A549 (cell line): ENCODE measurements around the gene TAF1B. TPM values are rescaled to one million over a fixed set of nuclear protein-coding genes. Genes with fewer than 3 reads are reported as not detected.

Experiments used
- ATAC-seq, 2 experiments: fragments of 200-7000 bp in 1 of 2; fragments of >200 bp in 1 of 2; cut with Nextera tagmentation in 1 of 2; cut with Tn5 transposase in 1 of 2; 3 replicates each; pipeline versions ENCODE4 v1.8.0 to v1.9.1; 2018 to 2020; ENCODE audit warnings: mild to moderate bottlenecking in 1 of 2, moderate library complexity in 1 of 2
- CTCF ChIA-PET: fragments of 300-600 bp; sonication (Branson Sonifier 250); formaldehyde crosslinking; extraction: SDS; loops from one replicate; lab custom pipeline; 2021; ENCODE audit warnings: antibody characterized with exemption, inconsistent platforms; lab: Yijun Ruan, JAX
- POLR2A ChIA-PET: fragments of 350-600 bp; formaldehyde crosslinking; extraction: SDS; loops from one replicate; lab custom pipeline; 2021; ENCODE audit warnings: antibody characterized with exemption, inconsistent platforms; lab: Yijun Ruan, JAX
- DNase-seq, 2 experiments: peaks; one replicate each; pipeline versions ENCODE4 v3.0.0 to v3.0.0-alpha.2; 2011 to 2016; ENCODE audit warnings: low read depth in 1 of 2, low spot score in 1 of 2
- FAIRE-seq: peaks from 2 replicates; lab custom pipeline; 2011; peaks lifted over from hg19 to GRCh38; lab: Jason Lieb, UNC
- H3K27ac ChIP-seq, 2 experiments: fragments of >200 bp; sonication (Bioruptor Twin); formaldehyde crosslinking; 3 replicates each; pipeline ENCODE4 v1.5.1; 2016 to 2017
- H3K4me1 ChIP-seq: fragments of >200 bp; sonication (Bioruptor Twin); formaldehyde crosslinking; 3 replicates; pipeline ENCODE4 v1.6.1; 2016
- H3K4me2 ChIP-seq: fragments of >200 bp; sonication (Bioruptor Twin); formaldehyde crosslinking; 3 replicates; pipeline ENCODE4 v1.6.1; 2016
- H3K4me3 ChIP-seq: fragments of >200 bp; sonication (Bioruptor Twin); formaldehyde crosslinking; 3 replicates; pipeline ENCODE4 v1.5.1; 2016
- H3K9me3 ChIP-seq: fragments of >200 bp; sonication (Bioruptor Twin); formaldehyde crosslinking; 3 replicates; pipeline ENCODE4 v1.6.1; 2016
- BHLHE40 ChIP-seq: IDR thresholded peaks from 2 replicates; pipeline ENCODE4 v1.6.1; 2012; ENCODE audit warnings: low read depth, low read length, inconsistent platforms
- CEBPB ChIP-seq, 2 experiments: fragments of >200 bp in 1 of 2; sonication (Bioruptor Twin) in 1 of 2; formaldehyde crosslinking in 1 of 2; IDR thresholded peaks; 2 replicates each; pipeline ENCODE4 v1.6.1; 2012 to 2016
- E2F6 ChIP-seq: IDR thresholded peaks from 2 replicates; pipeline ENCODE4 v1.6.1; 2012; ENCODE audit warnings: low read depth, borderline replicate concordance
- EHF ChIP-seq: fragments of 250-450 bp; sonication (Bioruptor Pico); IDR thresholded peaks from 2 replicates; pipeline ENCODE4 v1.5.0; 2020; ENCODE audit warnings: mild to moderate bottlenecking
- ELK1 ChIP-seq: fragments of 150-350 bp; IDR thresholded peaks from 2 replicates; pipeline ENCODE4 v1.6.1; 2014; ENCODE audit warnings: low read depth, mild to moderate bottlenecking, low read length
- EP300 ChIP-seq, 2 experiments: fragments of >200 bp; sonication (Bioruptor Twin); formaldehyde crosslinking; IDR thresholded peaks; 2 replicates in 1 of 2; 3 replicates in 1 of 2; pipeline ENCODE4 v1.6.1; 2016 to 2017
- FOSB ChIP-seq: fragments of 250-450 bp; sonication (Bioruptor Pico); IDR thresholded peaks from 2 replicates; pipeline ENCODE4 v1.5.0; 2020; ENCODE audit warnings: mild to moderate bottlenecking, moderate library complexity
- FOXS1 ChIP-seq: fragments of 250-450 bp; sonication (Bioruptor Pico); IDR thresholded peaks from 2 replicates; pipeline ENCODE4 v1.5.0; 2020; ENCODE audit warnings: mild to moderate bottlenecking, moderate library complexity
- HDAC2 ChIP-seq: fragments of 200-600 bp; sonication (generic); IDR thresholded peaks from 2 replicates; pipeline ENCODE4 v1.6.1; 2016
- HES2 ChIP-seq: fragments of >200 bp; sonication (Bioruptor Twin); formaldehyde crosslinking; IDR thresholded peaks from 2 replicates; pipeline ENCODE4 v1.6.1; 2016
- HOXB5 ChIP-seq: fragments of 250-450 bp; sonication (Bioruptor Pico); IDR thresholded peaks from 2 replicates; pipeline ENCODE4 v1.5.0; 2020; ENCODE audit warnings: mild to moderate bottlenecking, moderate library complexity
- KDM1A ChIP-seq: fragments of 200-600 bp; sonication (generic); IDR thresholded peaks from 2 replicates; pipeline ENCODE4 v1.6.1; 2016; ENCODE audit warnings: low read depth, mild to moderate bottlenecking
- MAFK ChIP-seq: fragments of 450-650 bp; IDR thresholded peaks from 2 replicates; pipeline ENCODE4 v1.6.1; 2014; ENCODE audit not compliant: partially characterized antibody
- MAX ChIP-seq: IDR thresholded peaks from 2 replicates; pipeline ENCODE4 v1.6.1; 2012
- MYC ChIP-seq: IDR thresholded peaks from 2 replicates; pipeline ENCODE4 v1.6.1; 2012; ENCODE audit warnings: mild to moderate bottlenecking, inconsistent platforms, low read length, improper control_type of control experiment, borderline replicate concordance
- NPAS2 ChIP-seq: fragments of 250-450 bp; sonication (Bioruptor Pico); IDR thresholded peaks from 2 replicates; pipeline ENCODE4 v1.8.0; 2022; ENCODE audit warnings: mild to moderate bottlenecking, moderate library complexity, borderline replicate concordance
- RCOR1 ChIP-seq: fragments of 150-350 bp; IDR thresholded peaks from 2 replicates; pipeline ENCODE4 v1.6.1; 2014; ENCODE audit warnings: antibody characterized with exemption, low read length, low read depth
- RFX5 ChIP-seq: fragments of 450-650 bp; IDR thresholded peaks from 2 replicates; pipeline ENCODE4 v1.7.1; 2014; ENCODE audit warnings: antibody characterized with exemption, mild to moderate bottlenecking, moderate library complexity
- SMC3 ChIP-seq: fragments of >200 bp; sonication (Bioruptor Twin); formaldehyde crosslinking; IDR thresholded peaks from 3 replicates; pipeline ENCODE4 v1.6.1; 2018; ENCODE audit warnings: inconsistent platforms
- ZFP36 ChIP-seq: fragments of 450-650 bp; IDR thresholded peaks from 2 replicates; pipeline ENCODE4 v1.6.1; 2014; ENCODE audit warnings: borderline replicate concordance; ENCODE audit not compliant: partially characterized antibody
- ZSCAN20 ChIP-seq: fragments of 250-450 bp; sonication (Bioruptor Pico); IDR thresholded peaks from 2 replicates; pipeline ENCODE4 v1.8.0; 2022; ENCODE audit warnings: mild to moderate bottlenecking, moderate library complexity
- WGBS: methylation state at CpG from one replicate; pipeline ENCODE4 v1.1.6; 2017; ENCODE audit errors: missing lambda C conversion rate; 5-methylcytosine and 5-hydroxymethylcytosine counted together
- polyA plus RNA-seq, 4 experiments: library from polyadenylated mRNA; depleted of rRNA in 3 of 4; stranded (reverse); fragments of >200 nt; fragmentation: RNase III in 1 of 4; extraction: RNeasy Plus Mini Kit Qiagen cat#74134 plus additional on column Dnase treatment in 1 of 4; gene quantifications; 2 replicates in 3 of 4; 3 replicates in 1 of 4; pipeline ENCODE4 v1.2.3, GENCODE V29; 2011 to 2017
- TF ChIP-seq, protein P1 (sequence below): IDR thresholded peaks from 2 replicates; pipeline ENCODE4 v1.6.1; 2012
- TF ChIP-seq, protein P2 (sequence below): fragments of 250-450 bp; sonication (Bioruptor Pico); IDR thresholded peaks from 2 replicates; pipeline ENCODE4 v1.5.0; 2020; ENCODE audit warnings: low read depth, mild to moderate bottlenecking, moderate library complexity

Gene TAF1B
- polyA plus RNA-seq, 2 of the 4 experiments (the other 2 are of a cell fraction), result 40.6 to 51.7 TPM

DNA sequence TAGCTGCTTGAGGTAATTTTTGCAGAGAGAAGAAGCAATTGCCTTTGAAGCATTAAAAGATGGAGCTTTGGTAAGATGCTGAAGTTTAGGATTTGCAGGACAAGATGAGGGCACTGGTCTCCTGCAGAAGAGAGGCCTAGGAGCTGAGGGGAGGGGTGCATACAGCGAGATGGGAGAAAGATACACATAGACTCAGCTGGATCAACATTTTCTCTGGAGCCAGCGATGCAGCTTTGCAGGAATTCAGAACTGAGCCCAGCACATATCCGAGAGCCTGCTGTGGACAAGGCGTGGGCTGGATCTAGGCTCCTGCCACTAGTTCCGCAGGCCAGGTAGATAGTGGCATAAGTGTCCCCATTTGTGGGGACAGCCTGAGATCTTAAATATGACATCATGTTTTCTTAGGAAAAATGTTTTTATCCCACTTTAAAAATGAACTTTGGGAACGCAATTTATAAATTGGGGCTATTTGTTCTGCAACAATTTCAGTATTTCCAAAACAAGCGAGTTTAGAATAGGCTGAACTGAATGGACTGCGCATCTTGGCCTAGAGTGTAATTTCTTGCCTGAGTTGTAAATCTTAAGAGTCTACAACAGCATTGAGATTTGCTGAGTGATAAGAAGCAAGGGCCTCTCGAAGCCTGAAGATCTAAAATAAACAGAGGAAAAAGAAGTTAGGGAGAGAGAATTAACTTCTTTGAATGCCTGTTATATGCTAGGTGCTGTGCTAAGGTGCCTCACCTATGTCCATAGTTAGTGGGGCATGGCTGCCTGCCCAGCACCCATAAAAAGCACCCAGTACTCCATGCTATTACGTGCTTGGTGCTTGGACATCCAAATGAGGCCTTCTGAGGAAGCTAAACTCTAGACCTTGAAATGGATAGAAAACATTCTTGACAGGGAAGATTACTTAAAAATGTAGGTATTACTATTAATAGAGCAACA lies 125.6 kb downstream of the TAF1B start:
- no peak for DNase-seq
- no peak overlapping the region for H3K4me3 ChIP-seq
- ATAC-seq, result no peak
- H3K4me2 ChIP-seq, result no peak overlapping the region
- TF ChIP-seq MYC (no peak), HES2 (no peak), NPAS2 (CRISPR knock-in tag) (no peak), ZSCAN20 (CRISPR knock-in tag) (no peak), ELK1 (no peak), HOXB5 (CRISPR knock-in tag) (no peak), EHF (CRISPR knock-in tag) (no peak), FOSB (CRISPR knock-in tag) (no peak)
- TF ChIP-seq, protein P1, sequence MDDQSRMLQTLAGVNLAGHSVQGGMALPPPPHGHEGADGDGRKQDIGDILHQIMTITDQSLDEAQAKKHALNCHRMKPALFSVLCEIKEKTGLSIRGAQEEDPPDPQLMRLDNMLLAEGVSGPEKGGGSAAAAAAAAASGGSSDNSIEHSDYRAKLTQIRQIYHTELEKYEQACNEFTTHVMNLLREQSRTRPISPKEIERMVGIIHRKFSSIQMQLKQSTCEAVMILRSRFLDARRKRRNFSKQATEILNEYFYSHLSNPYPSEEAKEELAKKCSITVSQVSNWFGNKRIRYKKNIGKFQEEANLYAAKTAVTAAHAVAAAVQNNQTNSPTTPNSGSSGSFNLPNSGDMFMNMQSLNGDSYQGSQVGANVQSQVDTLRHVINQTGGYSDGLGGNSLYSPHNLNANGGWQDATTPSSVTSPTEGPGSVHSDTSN, result no peak
- TF ChIP-seq, protein P2, sequence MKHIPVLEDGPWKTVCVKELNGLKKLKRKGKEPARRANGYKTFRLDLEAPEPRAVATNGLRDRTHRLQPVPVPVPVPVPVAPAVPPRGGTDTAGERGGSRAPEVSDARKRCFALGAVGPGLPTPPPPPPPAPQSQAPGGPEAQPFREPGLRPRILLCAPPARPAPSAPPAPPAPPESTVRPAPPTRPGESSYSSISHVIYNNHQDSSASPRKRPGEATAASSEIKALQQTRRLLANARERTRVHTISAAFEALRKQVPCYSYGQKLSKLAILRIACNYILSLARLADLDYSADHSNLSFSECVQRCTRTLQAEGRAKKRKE (CRISPR knock-in tag), result no peak
- no peaks in the 10 kb centered on the region for H3K9me3 ChIP-seq
- ChIA-PET CTCF (interaction anchor here (0.6 to 4.0 kb wide), 7 partner anchors 11 to 155 kb away, joined by 3 to 33 read pairs (median 5); no protein-coding TSS in a partner anchor), POLR2A (no interaction called here)
- FAIRE-seq, result no peak
- no peak overlapping the region for H3K27ac ChIP-seq
- peaks cover 4% of the 10 kb centered on the region; the same call in 1 of the 3 replicates for H3K4me1 ChIP-seq
- 87% methylated on average over 10 of the region's 10 CpGs for WGBS

GRCh38 chr2:9970200-9971044 lies 127.1 kb downstream of the TAF1B start:
- no peak overlapping the region for H3K4me2 ChIP-seq
- H3K4me1 ChIP-seq, result peaks cover 10% of the 10 kb centered on the region
- TF ChIP-seq FOXS1 (CRISPR knock-in tag), result no peak
- no peak for TF ChIP-seq RFX5
- no peak for TF ChIP-seq MAX
- no peak for TF ChIP-seq ZFP36
- no peak for TF ChIP-seq SMC3
- no peak for TF ChIP-seq HES2
- TF ChIP-seq BHLHE40, result no peak
- no peak for TF ChIP-seq E2F6
- TF ChIP-seq ZSCAN20 (CRISPR knock-in tag), result no peak
- no peak for TF ChIP-seq KDM1A
- no peak for TF ChIP-seq MAFK
- no peak for TF ChIP-seq RCOR1
- TF ChIP-seq EP300 (IDR thresholded peaks at IDR 0.05), result no peak
- TF ChIP-seq, protein P1, result no peak
- TF ChIP-seq HDAC2, result no peak
- TF ChIP-seq CEBPB (IDR thresholded peaks at IDR 0.05), result no peak
- ATAC-seq, result no peak
- 81% methylated on average over 12 of the region's 12 CpGs for WGBS
- no peak for DNase-seq
- no peak overlapping the region for H3K27ac ChIP-seq
- no peaks in the 10 kb centered on the region for H3K9me3 ChIP-seq
- H3K4me3 ChIP-seq, result no peak overlapping the region
- ChIA-PET CTCF (interaction anchor here (0.6 to 4.0 kb wide), 5 partner anchors 11 to 157 kb away, joined by 3 to 33 read pairs (median 3); no protein-coding TSS in a partner anchor), POLR2A (no interaction called here)
- FAIRE-seq, result no peak
